Superior temporal gyrus (tissue), 1 donor: ENCODE data around the gene RNF150.
A peak's percentile ranks its signal among the peaks of the same experiment; 100 is the strongest.

Experiments
- DNase-seq: peaks from one replicate; pipeline ENCODE4 v3.0.0-alpha.2; 2016; ENCODE audit errors: extremely low spot score

Gene RNF150

DNA sequence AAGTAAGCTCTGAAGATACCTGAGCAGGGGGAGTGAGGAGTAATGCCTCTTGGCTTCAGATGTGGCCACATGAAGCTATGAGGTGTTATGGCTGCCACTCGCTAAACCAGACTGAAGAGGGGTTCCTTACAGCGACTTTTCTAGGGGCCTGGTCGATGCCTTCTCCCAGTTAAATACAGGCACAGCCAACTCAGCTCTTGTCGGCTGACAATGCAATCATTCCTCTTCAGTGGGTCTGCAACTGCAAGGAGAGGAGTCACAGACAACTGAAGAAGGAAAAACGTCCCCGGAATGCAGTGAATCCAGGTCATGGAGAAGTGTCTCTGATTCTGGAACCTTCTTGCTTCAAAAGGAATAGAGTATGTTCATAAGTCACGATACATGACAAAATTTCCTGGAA lies 106.4 kb downstream of the RNF150 start:
- DNase-seq, result no peak

DNA sequence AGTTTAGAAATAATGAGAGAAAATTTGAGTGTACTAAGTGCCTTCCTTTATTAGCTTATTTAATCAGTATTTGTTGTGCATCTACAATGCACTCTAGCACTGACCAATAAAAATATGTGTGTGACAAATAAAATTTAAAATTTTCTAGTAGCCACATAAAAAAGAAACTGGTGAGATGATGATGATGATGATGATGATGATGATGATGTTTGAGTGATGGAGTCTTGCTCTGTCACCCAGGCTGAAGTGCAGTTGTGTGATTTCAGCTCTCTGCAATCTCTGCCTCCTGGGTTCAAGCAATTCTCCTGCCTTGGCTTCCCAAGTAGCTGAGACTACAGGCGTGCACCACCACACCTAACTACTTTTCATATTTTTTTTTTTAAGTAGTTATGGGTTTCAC lies 110.2 kb downstream of the RNF150 start:
- no peak for DNase-seq

DNA sequence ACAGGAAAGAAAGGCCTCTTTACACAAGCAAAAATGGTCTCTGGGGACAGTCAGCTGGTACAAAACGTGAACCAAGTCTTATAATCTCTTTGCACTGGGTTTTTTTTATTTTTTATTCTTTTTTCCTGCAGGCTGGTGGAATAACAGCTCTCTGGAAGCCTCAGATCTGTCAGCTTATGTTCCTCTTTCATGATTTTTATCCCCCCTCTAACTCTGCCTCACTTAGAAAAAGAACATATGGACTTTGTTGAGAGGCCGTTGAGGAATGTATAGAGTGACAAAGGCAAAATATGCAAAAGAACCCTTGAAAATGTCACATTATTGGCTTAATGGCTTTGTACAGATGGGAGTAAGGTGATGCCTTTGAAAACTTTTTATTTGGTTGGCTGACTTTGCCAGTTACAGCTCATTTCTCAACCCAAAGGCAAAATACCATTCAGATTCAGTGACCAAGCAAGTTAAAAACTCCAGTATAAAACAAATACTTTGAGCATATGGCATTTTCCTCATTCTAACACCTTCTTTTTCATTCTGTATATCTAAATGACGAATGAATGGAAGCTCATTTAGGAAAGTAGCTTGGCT lies 111.1 kb downstream of the RNF150 start:
- no peak for DNase-seq

DNA sequence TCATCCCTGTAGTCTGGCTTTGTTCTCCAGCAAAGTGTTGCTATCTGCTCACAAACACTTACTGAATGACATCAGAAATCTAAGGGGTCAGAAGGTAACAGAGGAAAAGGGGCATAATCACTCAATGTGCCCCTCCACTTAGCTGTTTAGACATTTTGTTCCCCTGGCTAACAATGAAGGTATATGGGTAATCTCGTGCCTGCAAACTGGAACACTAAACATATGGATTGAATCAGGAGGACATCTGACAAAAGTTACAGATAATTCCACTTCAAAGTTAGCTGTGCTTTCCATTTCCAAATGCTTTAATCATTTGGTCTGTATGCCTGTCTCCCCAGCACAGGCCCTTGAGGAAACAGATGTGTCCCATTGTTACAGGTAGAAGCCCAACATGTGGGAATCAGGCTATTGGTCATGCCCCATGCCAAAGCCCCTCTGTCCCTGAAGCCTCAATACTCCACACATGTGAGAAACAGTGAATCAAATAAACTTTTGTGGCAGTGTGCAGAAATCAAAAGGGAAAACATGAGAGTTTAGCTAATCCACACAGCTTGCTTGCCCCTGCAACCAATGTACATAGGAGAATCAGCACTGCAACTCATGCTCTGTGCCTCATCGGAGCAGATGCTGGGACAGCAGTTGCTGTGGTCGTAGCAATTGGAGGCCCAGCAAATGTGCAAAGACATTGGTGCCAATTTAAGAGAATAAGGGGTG lies 111.7 kb downstream of the RNF150 start:
- DNase-seq, result no peak

DNA sequence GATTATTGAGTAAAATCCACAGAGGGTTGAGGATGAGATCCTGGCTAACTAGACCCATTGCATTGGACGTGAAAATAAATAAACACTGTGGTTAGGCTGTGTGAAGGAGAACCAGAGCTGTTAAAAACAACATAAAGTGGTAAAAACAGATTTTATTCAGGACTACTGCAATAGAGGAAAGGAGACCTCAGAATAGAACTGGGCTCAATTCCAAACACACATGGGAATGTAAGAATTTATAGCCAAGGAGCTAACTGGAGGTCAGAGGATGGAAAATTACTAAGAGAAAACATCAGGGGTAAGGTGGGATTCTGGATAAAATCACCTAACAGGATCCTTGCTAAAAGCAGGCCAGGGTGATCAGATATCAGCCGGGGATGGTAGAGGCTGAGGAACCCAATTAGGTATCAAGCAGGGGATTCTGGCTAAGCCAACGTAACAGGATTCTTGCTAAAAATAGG lies 112.4 kb downstream of the RNF150 start:
- no peak for DNase-seq

DNA sequence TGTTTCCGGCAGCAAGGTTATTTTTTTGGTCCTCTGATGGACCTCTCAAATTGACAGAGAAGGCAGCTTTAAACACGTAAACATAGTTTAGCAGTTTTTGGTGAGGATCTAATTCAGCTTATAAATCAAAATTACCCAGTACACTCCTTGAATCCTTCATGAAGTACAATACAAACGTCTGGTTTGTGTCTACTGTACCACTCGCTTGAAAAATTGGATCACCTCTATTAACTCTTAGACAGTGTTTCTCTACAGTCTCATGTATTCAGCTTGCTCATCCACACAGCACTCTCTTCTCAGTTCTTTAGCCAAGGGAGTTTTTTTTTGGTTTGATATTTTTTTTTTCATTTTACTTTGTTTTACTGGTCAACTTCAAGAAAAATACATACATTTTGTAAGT lies 113.5 kb downstream of the RNF150 start:
- DNase-seq, result no peak

DNA sequence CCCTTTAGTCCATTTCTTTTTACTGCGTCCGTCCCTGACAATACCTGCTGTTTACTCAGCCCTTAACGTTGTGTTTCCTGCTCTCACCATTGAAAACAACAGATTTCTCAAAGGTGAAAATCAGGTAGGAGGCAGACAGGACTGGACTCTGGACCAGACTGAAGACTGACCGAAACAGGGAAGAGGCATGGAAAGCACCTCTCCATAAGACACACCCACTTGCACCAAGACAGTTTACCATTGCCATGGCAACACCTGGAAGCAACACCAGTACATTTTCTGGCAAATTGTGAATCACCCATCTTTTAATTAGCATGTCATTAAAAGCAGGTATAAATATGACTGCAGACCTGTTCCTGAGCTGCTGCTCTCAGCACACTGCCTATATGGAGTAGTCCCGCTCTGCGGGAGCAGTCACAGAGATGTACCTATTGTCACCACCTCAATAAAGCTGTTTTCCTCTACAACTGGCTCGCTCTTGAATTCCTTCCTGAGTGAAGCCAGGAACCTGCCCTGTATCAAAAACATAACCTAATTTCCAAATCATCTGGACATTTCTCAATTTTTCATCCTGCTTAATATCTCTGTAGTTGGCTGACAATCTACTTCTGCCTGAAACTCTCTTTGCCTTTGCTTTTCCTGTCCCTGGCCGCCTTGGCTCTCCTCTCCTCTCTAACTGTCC lies 117.0 kb downstream of the RNF150 start:
- no peak for DNase-seq

DNA sequence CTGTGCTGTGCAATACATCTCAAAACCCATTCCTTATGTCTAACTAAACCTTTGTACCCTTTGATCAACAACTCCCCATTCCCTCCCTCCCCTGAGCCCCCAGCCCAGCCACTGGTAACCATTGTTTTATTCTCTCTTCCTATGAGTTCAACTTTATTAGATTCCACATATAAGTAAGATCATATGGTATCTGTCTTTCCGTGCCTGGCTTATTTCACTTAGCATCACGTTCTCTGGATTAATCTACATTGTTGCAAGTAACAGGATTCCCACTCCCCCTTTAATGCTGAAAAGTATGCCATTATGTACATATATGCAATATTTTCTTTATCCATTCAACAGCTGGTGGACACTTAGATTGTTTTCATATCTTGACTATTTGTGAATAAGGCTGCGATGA lies 119.4 kb downstream of the RNF150 start:
- no peak for DNase-seq

DNA sequence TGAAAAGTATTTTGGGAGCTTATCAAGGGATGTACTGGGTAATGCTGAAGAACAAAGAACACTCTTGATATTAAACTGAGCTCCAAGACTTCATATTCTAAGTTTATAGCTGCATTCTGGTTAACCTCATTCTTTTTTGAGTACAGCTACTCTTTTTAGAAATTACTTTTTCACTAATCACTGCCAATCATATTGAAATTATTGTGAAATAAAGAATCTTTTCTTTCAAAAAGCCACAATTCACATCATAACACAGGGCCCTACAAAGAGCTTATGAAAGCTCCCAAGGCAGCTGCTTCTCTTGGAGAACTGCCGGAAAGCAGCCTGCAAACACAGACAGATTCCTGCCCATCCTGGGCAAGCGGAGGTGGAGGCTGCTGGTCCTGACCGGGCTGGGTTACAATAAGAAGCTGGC lies 121.4 kb downstream of the RNF150 start:
- no peak for DNase-seq

DNA sequence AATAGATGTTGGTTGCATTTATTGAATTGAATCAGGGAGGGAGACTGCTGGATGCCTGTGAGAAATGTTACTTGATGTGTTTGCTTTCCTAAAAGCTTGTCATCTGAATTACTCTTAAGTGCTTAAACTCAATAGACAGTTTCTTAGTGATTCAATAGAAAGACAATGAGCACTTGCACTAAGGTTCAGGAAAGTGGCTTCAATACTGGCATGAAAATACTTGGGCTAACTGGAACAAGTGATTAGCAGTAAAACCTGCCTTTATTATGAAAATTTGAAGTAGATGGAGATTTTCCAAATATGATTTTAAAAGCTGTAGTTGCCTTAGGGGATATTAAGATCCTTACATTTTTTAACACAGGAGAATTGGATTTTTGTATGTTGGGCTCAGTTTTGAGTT lies 123.3 kb downstream of the RNF150 start:
- DNase-seq, result no peak

DNA sequence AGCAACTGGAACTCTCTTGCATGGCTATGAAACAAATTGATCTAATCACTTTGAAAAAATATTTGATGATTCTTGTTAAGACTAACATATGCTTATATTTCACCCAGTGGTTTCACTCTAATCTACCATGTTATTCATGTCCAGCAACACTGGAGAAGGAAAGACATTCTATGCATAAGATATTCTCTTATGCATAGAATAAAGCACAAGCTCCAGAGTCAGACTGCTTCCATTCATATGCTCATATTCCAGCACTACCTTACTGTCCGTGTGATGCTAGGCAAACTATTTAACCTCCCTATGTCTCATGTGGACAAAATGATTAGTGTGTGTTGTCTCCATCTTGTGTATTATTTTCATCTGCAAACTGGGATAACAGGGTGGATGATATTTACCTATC lies 124.1 kb downstream of the RNF150 start:
- DNase-seq, result no peak

DNA sequence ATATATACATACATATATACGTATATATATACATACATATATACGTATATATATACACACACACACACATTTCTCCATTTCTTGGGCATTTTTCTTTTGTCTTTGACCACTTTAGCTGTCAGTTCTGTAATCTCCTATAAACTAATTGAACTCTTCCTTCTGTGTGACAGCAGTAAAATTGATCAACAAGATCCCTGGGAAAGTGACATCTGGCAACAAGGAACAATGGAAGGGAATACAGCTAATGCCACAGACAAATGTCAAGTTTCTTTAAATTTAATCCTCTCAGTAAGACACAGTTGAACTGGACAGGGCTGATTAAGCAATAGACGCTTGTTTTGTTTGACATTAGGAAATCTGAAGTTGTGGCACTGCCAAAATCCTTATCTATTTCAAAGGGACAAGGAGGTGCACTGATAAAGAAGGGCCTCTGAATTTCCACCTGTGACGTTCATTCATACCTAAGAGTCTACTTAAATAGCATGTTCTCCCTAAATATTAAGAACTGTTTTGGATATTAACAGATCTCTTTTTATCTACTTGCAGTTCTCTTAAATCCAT lies 126.9 kb downstream of the RNF150 start:
- no peak for DNase-seq

DNA sequence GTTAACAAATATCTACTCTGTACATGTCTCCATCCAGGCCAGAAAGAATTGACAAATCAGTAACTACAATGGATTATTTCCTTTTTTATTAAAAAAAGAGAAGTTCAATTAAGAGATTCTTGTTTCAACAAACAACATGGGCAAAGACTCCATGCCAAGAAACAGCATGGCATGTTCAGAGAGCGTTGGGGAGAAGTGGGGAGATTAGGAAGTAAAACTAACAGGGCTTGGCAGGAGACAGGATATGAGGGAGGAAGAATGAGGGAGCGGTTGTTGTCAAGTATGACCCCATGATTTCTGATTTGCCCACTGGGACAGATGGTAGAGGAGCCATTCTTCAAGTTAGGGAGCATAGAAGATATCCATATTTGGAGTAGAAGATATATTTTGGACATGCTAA lies 128.4 kb downstream of the RNF150 start:
- no peak for DNase-seq

DNA sequence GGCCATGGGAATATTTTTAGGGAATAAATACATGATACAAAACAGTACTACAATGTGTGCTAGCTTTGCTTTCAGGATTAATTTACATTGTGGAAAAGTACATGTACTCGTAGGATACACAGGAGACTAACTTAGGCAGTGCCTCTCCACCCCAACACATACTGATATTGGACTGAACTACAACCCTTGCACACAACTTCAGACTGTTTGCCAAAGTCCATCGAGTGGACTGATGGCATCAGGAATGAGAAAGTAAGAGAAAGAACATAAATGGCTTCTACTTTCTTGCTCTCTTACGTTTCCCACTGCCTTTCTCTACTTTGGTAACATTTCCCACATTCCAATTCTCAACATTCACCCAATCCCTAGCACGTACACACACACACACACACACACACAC lies 130.1 kb downstream of the RNF150 start:
- DNase-seq, result no peak

DNA sequence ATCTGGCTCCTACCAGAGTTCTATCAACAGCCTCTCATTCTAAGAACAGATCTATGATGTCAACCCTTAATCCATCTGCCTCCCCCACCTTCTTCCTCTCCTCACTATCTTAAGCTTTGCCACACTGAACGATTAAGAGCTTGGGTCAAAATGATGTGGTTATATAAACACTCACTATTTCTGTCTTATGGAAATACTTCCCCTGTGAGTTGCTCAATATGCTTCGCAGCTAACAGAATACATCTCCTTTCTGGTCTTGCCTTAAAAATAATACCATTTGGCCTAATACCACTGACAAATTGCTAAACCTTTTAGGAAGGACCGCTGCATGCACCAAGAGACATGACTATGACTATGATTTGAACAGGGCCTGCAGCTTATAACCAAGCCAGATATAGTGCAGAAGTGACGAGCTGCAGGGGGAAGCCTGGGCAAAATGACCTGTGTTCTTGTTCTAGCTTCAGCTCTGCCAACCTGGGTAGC lies 130.9 kb downstream of the RNF150 start:
- peak; percentile 34 for DNase-seq

DNA sequence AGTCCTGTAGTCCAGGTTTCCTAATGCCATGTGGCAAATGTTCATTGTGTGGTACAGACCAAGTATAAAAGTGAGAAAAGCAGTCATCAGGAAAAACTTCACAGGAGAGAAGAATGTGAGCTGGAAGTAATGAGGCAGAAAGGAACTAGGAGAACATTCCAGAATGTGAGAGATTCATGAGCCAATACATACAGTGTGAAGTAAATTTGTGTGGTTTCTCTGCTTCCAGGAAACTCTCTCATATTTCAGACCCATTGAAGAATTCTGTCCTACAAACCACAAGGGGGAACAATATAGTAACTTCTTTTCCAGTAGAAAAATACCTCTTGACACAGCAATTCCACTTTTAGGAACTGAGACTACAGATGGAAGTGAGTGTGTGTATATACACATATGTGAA lies 136.5 kb downstream of the RNF150 start:
- DNase-seq, result no peak

DNA sequence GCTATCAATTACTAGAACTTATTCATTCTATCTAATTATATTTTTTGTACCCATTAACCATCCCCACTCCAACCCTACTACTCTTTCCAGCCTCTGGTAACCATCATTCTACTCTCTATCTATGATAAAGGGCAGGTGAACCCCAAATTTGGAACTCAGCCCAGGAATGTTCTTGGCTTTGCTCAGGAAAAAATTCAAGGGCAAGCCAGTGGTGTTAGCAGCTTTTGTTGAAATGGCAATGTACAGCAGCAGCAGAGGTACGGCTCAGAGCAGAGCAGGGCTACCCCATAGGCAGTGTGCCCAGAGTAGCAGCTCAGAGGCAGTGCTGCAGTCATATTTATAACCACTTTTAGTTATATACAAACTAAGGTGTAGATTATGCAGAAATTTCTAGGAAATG lies 138.2 kb downstream of the RNF150 start:
- DNase-seq, result no peak

DNA sequence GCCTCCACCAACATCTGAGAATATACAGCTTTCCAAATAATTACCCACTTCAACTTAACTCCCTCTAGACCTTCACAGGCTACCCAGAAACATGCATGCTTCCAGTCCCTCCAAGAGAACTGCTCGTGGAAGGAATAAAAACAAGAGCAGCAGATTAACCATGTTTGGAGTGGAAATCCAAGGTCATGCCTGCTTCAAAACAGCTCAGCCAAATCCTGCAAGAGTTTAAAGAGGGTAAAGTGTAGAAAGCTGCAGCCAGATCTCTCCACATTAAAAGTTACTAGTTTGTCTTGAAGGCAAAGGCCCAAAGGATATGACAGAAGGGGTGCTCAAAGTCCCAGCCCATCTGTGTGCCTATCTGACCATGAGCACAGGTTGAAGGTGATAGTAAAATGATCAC lies 139.3 kb downstream of the RNF150 start:
- no peak for DNase-seq

DNA sequence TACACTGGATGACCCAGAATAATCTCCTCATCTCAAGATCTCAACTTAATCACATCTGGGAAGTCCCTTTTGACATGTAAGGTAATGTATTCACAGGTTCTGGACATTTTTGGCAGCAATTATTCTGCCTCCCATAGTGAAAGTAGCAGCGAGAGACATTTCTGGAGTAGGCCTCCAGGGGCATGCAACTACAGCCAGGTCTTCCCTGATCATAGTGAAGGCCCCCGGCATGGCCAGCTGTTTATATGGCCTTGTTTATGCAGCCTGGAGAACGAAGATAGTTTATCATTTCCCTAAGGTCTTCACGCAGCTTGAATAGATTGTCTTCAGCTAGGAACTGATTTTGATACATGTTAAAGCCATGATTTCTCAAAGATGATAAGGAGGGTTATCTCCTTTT lies 139.9 kb downstream of the RNF150 start:
- DNase-seq, result no peak

DNA sequence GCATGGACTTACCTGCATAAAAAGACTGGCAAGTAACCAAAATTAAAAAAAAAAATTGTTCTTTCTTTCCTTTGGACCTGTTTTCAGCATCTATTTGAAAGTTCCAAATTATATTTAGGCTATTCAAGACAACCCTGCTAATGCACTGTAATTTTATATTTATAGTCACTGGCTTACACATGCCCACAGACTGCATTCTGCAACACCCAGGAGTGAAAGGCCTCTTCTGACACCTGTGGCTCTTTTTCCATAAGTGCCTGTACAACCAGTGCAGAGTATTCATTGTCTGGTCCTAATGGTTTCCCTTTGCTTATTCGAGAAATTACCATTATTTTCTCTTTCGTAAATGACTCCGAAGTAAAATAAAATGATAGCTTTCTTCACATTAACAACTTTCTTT lies 143.3 kb downstream of the RNF150 start:
- DNase-seq, result no peak

DNA sequence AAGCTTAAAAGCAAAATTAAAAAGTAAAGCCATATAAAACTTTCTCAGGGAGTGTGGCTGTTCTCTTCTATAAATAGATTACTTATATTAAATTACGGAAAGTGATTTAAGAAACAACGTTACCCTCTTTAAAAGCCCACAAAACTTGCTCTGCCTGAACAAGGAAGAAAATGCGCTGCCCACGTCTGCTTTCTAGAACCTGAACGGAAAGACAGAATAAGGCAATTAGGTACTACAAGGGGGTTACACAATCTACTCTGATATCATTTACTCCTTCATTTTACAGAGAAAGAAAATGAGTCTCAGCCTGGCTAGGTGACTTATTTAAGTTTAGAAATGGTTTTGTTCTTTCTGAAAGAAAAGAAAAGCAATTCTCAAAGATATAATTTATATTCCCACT lies 147.2 kb downstream of the RNF150 start:
- no peak for DNase-seq

DNA sequence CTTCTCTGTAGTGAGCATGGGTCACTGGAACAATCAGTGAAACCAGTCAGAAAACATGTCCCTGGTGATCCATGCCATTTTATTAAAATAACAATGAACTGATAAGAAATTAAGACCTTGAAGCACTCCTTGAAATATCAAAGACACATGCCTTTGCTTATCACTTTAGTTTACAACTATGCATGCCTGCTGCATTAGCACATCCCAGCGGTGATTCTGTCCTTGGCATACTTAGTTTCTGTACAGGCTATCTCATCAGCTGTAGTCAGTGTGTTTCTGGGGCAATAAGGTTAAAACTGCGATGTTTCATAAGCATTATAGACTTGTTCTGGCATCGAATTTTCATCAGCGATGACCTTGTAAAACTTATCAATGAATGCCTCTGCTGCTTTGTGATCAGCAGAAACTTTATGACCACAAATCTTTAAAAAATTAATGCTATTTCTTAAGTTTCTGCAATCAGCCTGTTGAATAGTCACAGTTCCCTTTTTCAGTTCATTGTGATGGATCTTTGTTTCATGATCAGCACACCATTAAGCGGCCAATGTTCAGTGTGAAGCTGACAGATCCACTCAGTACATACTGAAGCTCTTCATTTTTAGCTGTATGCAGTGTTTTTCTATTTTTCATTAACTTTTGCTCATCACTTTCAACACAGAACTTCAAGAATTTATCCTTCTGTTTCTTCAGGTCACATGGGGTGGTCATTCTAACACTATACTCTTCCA lies 150.5 kb downstream of the RNF150 start:
- DNase-seq, result no peak
